K562 (cell line): ENCODE measurements around the gene FOCAD. TPM values are rescaled to one million over a fixed set of nuclear protein-coding genes. Genes with fewer than 3 reads are reported as not detected.

Experiments used
- CUX1 ChIP-seq: fragments of 200-800 bp; sonication (Bioruptor generic); IDR thresholded peaks from 2 replicates; pipeline ENCODE4 v1.6.1; 2016; ENCODE audit warnings: missing genetic modification characterization, missing compliant biosample characterization
- EZH2 ChIP-seq: IDR thresholded peaks from 2 replicates; pipeline ENCODE4 v1.6.1; 2012; ENCODE audit warnings: low read depth, mild to moderate bottlenecking, inconsistent platforms, low read length, borderline replicate concordance
- PRDM10 ChIP-seq: fragments of 450-650 bp; IDR thresholded peaks from 2 replicates; pipeline ENCODE4 v1.6.1; 2018; ENCODE audit not compliant: partially characterized antibody
- ZFP36 ChIP-seq: fragments of 150-350 bp; IDR thresholded peaks from 2 replicates; pipeline ENCODE4 v1.6.1; 2018; ENCODE audit warnings: low read length, low read depth; ENCODE audit not compliant: partially characterized antibody
- ZNF512 ChIP-seq: IDR thresholded peaks from 2 replicates; pipeline ENCODE4 v1.6.1; 2016; ENCODE audit warnings: missing genetic modification characterization, missing compliant biosample characterization
- polyA plus RNA-seq, 8 experiments: library from polyadenylated mRNA; depleted of rRNA in 4 of 8; stranded (reverse) in 5 of 8; unstranded in 3 of 8; fragments of >200 nt; fragmentation: Nextera tagmentation in 2 of 8; fragmentation: Illumina TruSeq in 1 of 8; extraction: Ambion mirVana in 2 of 8; extraction: Trizol in 1 of 8; gene quantifications; 2 replicates each; pipeline versions ENCODE4 v1.2.1 to v1.2.3, GENCODE V29; 2011 to 2014; ENCODE audit warnings: inconsistent platforms in 1 of 8, missing spikeins in 1 of 8
- total RNA-seq, 7 experiments: library from RNA; depleted of rRNA in 6 of 7; stranded (reverse); fragments of >200 nt in 6 of 7; fragmentation: Illumina TruSeq in 2 of 7; extraction: Trizol in 2 of 7; gene quantifications; 2 replicates each; pipeline versions ENCODE4 v1.2.1 to v1.2.3, GENCODE V29; 2011 to 2021; ENCODE audit warnings: low replicate concordance in 1 of 7

FOCAD gene
- total and polyA plus RNA-seq, 9 of the 15 experiments (the other 6 are each of a cell fraction or from before 2014, with no cell fraction given) = 0.13 to 2.4 (median 1.6) TPM

- TF ChIP-seq CUX1 (CRISPR knock-in tag) (no peak), EZH2 (no peak), ZNF512 (no peak), ZFP36 (no peak), PRDM10 (no peak)
These were observed 304.7 kb downstream of the FOCAD start (continued) for GRCh38 chr9:20988671-20989315.
